Muscle layer of colon (tissue), 2 donors: ENCODE results near the gene NXPE3.

Experiments used
- H3K27ac ChIP-seq: one replicate; pipeline ENCODE4 v1.7.0; 2013; ENCODE audit warnings: low read depth, mild to moderate bottlenecking, low read length, moderate library complexity
- H3K27me3 ChIP-seq, 2 donors: one replicate each; pipeline ENCODE4 v1.7.0; 2013; ENCODE audit warnings: low read length in 2 of 2, mild to moderate bottlenecking in 2 of 2; ENCODE audit not compliant: insufficient read depth in 2 of 2, control insufficient read depth in 1 of 2
- H3K36me3 ChIP-seq: one replicate; pipeline ENCODE4 v1.7.0; 2013; ENCODE audit warnings: mild to moderate bottlenecking, low read length; ENCODE audit not compliant: insufficient read depth
- H3K4me1 ChIP-seq: one replicate; pipeline ENCODE4 v1.7.0; 2013; ENCODE audit warnings: mild to moderate bottlenecking, low read length; ENCODE audit not compliant: insufficient read depth
- H3K4me3 ChIP-seq, 2 donors: one replicate each; pipeline ENCODE4 v1.7.0; 2013; ENCODE audit warnings: low read length in 2 of 2, low read depth in 1 of 2, mild to moderate bottlenecking in 1 of 2, moderate library complexity in 1 of 2
- H3K9ac ChIP-seq: one replicate; pipeline ENCODE4 v1.7.0; 2013; ENCODE audit warnings: low read length
- H3K9me3 ChIP-seq: one replicate; pipeline ENCODE4 v1.7.0; 2013; ENCODE audit warnings: mild to moderate bottlenecking, low read length
- donor health status: abdominal sarcoma.
- donor health status: Adenocarcinoma of cecum.

The NXPE3 gene

GRCh38 chr3:101870138-101870537 lies 91.1 kb downstream of the NXPE3 start:
- Histone ChIP-seq H3K4me3 (no peak overlapping the region), H3K9me3 (no peaks in the 10 kb centered on the region), H3K36me3 (no peaks in the 10 kb centered on the region), H3K27me3 (no peaks in the 10 kb centered on the region), H3K27ac (no peak overlapping the region), H3K4me1 (no peaks in the 10 kb centered on the region), H3K9ac (no peak overlapping the region)

GRCh38 chr3:101873619-101874018 lies 94.6 kb downstream of the NXPE3 start:
- no peak overlapping the region for H3K9ac ChIP-seq
- no peaks in the 10 kb centered on the region for H3K36me3 ChIP-seq
- H3K27ac ChIP-seq, result no peak overlapping the region
- no peaks in the 10 kb centered on the region for H3K27me3 ChIP-seq
- H3K4me3 ChIP-seq, result no peak overlapping the region
- H3K4me1 ChIP-seq, result no peaks in the 10 kb centered on the region
- H3K9me3 ChIP-seq, result no peaks in the 10 kb centered on the region

GRCh38 chr3:101876142-101876541 lies 97.1 kb downstream of the NXPE3 start:
- Histone ChIP-seq H3K9ac (no peak overlapping the region), H3K9me3 (no peaks in the 10 kb centered on the region), H3K27me3 (no peaks in the 10 kb centered on the region), H3K4me3 (no peak overlapping the region), H3K27ac (no peak overlapping the region), H3K36me3 (no peaks in the 10 kb centered on the region), H3K4me1 (no peaks in the 10 kb centered on the region)
